ENCODE measurements around the gene LIM2.
A peak's percentile ranks its signal among the peaks of the same experiment; 100 is the strongest.

LIM2 gene

DNA sequence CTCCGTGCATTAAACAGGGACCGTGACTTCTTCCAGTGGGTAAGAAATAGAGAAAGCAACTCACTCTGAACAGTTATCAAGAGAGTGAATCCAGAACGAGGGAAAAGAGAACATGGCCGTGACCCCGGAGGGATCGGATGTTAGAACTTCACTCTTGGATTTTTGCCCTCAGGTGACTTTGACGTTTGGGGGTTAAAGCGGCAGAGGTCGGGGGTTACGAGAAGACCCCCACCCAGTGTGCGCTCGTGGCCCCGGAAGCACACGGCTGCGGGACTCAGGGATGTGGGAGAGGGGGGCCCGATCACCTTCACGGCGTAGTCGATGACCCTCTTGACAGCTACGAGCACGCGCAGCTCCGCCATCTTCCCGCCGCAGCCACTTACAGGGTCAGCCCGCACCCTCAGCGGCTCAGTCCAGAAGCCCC is 21.8 kb downstream of the LIM2 start, which contains the start of gene ETFB:
ETFB (minus strand) TSS at position 424 of the 424 bp plus-strand sequence; CDS start at position 362, 62 bp downstream.
- DNase-seq (ENCODE audit: low spot score) = peak; percentile 34

DNA sequence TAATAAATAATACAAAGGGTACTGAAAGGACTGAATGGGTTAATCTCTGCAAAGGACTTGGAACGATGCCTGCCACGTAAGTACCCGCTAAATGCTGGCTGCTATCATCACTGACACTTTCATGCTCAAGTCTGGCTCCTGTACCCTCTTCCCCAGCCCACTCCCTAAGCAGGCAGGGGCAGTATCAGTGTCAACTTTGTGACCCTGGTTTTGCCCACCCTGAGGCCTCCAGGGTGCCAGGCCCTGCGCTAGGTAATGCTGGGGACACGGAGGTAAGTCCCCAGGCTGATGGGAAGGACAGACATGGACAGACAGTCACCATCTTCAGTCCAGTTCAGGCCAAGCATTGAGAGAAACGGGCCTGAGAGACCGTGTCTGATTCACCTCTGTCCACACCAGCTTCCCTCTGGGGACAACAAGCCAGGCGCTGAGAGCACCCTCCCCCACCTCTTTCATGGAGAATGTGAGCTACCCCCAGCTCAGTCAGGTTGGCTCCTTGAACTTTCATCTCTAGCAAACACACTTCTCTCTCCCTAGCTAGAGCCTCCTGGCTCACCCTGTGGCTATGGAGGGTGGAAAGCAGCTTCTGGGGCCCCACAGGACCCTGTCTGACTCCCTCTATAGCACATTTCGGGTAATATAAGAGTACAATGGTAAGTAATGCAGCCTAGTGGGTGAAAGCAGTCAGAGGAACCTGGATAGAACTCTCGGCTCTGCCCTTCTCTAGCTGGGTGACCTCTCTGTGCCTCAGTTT is 22.4 kb downstream of the LIM2 start:
- no peak for DNase-seq (ENCODE audit: low spot score)

DNA sequence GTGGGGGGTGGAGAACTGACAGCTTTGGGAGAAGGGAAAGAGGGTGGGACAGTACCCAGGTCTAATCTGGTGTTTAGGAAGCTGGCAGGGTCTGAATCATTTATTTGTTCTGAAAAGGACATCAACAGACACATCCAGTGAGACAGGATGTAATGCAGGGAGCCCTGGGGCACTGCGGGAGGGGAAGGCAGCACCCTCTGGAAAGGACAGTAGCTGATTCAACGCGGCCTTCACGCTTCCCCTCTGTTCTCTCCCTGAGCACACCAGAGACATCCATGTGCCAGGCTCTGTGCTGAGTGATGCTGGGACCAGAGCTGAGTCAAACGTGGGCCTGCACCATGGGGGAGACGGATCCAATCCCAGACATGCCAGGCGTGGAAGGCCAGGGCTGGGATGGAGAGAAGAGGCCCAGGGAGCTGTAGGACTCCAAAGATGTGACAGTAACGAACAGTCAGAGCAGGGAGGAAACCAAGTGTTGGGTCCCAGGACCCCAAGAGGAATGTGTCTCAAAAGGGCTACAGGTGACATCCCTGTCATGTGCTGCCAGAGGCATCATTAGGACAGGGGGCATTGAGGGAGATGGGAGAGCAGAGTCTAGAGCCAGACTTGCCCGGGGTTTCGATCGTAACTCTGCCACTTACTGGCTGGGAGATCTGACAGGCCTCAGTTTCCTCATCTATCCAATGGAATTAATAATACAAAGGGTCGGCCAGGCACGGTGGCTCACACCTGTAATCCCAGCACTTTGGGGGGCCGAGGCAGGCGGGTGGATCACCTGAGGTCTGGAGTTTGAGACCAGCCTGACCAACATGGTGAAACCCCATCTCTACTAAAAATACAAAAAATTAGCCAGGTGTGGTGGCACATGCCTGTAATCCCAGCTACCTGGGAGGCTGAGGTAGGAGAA is 23.3 kb downstream of the LIM2 start:
- no peak for DNase-seq (ENCODE audit: low spot score)

DNA sequence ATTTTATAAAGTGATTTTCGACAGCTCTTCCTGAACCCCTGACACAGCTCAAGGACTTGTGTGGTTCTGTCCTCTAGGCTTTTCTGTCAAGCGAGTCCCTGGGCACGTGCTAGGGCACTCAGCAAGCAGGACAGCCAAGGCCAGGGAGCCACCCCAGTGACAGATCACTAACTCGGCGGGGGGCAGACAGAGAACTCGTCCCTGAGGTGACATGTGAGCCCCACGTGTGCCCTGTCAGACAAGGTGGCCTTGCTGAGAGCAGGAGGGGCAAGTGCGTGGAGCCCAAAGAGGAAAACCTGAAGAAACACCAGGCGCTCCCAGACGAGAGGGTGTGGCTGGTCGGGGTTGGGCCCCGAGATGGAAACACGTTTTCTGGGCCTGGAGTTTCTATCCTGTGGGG is 26.5 kb downstream of the LIM2 start:
- DNase-seq (ENCODE audit: low spot score) = no peak

DNA sequence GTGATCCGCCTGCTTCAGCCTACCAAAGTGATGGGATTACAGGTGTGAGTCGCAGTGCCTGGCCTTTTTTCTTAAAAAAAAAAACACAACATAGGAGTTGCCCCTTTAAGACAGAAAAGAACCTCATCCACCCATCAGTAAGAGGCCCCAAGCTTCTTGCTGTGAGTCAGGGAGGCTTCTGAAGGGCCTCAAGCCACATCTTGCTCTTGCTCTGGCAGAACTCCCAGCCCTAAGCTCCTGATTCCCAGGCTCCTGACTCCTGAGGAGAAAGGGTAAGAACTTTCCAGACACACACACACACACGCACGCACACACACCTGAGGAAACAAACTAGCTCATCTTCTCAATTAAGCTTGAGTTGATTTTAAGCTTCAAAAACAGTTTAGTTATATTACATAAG is 28.5 kb downstream of the LIM2 start:
- no peak for DNase-seq (ENCODE audit: low spot score)

DNA sequence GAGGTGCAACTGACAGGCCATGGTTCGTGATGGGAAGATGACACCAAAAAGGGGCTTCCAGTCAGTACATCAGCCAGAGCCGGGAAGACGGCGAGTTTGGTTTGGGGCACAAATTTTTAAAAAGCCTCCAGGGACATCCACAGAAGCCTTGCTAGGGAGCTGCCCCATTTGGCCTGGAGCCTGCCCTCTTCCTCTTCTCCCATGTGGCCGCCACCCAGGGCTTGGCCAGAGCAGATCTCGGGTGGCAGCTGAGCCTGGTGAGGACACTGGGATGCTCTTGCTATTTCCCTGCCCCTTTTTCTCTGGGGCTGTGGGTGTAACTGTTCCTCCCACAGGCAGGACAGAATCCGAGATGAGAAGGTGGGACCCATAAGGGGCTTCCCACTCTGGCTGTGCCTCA is 29.8 kb downstream of the LIM2 start:
- DNase-seq (ENCODE audit: low spot score) = no peak

DNA sequence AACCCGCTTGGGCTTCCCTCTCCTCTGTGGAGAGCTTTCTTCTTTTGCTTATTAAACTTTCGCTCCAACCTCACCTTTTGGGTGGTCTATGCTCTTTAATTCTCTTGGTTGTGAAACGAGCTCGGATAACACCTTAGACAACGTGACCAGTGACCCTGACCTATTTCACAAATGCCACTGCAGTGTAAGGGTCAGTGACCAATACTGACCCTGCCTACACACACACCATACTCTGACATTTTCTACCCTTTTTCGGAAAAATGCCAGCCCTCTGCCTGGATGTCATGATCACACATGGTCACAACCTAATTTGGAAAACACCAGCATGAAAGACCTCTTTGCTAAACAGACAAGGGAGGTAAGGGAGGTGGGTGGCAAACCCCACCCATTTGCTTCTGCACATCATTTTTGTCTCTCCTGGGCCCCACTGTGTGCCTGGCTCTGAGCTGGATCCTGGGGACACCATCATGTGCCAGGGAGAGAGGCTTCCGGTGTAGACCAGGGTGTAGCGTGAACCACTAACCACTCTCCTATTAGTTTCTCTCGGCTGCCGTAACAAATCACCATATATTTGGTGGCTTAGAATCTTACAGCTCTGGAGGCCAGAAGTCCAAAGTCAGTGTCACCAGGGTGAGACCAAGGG is 31.5 kb downstream of the LIM2 start:
- DNase-seq (ENCODE audit: low spot score) = no peak

DNA sequence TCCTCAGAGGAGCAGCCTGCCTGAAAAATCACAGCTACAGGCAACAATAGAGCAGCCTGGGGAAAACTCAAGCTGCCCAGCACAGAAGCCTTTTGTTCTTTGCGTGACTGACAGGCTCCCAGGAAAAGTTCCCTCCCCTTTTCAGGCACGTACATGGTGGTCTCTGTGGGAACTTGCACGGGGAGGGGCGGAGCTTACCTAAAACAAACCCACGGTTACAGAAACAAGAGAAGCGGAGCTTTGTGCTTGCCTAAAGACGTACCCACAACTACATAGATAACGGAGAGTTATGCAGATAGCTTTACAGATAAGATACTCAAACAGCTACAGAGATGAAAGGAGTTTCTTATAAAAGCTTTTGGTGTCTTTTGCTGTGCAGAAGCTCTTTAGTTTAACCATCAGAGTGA is 33.0 kb downstream of the LIM2 start:
- DNase-seq (ENCODE audit: low spot score) = peak; percentile 73

DNA sequence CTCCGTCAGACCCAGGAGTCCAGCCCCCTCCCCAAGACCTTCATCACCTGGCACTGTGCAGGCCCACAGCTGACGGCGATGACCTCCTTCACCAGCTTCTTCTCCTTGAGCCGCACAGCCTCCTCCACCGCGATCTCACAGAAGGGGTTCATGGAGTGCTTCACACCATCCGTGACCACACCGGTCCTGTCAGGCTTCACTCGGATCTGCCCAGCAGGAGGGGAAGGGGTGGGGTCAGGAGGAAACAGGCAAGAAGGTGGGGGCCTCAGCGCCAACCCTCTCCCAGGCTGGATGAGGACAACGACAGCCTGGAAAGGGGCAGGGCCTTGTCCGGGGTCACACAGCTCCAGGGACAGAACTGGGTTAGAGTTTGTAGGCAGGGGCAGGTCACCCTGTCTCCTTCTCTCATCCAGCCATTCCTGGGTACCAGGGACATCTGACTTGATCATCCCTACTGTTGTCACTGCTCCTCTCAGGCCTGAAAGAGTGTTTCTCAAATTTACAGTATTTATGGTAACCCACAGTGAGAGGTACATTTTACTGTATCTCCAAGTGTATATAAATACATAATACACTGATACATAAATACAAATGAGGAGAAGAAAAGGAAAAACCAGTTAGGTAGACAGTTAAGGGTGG is 33.6 kb downstream of the LIM2 start:
- no peak for DNase-seq (ENCODE audit: low spot score)

DNA sequence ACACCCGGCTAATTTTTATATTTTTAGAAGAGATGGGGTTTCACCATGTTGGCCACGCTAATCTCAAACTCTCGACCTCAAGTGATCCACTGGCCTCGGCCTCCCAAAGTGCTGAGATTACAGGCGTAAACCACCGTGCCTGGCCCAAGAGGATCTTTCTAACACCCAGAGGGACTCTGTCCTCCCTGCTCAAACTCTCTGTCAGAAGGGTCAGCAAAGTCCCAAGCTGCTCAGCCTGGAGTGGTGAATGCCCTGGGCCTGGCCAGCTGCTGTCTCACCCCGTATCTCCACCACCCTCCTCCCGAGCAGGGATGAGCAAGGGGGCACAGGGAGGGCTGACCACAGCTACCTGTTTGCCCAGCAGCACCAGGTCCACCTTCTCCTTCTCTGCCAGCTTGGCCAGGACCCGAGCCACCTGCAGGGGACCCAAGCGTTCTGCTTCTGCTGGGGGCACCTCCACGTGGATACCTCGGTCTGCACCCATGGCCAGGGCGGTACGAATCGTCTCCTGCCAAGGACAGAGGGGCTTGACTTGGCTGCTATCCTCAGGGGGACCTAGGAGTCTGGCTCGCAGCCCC is 34.9 kb downstream of the LIM2 start:
- DNase-seq (ENCODE audit: low spot score) = no peak

DNA sequence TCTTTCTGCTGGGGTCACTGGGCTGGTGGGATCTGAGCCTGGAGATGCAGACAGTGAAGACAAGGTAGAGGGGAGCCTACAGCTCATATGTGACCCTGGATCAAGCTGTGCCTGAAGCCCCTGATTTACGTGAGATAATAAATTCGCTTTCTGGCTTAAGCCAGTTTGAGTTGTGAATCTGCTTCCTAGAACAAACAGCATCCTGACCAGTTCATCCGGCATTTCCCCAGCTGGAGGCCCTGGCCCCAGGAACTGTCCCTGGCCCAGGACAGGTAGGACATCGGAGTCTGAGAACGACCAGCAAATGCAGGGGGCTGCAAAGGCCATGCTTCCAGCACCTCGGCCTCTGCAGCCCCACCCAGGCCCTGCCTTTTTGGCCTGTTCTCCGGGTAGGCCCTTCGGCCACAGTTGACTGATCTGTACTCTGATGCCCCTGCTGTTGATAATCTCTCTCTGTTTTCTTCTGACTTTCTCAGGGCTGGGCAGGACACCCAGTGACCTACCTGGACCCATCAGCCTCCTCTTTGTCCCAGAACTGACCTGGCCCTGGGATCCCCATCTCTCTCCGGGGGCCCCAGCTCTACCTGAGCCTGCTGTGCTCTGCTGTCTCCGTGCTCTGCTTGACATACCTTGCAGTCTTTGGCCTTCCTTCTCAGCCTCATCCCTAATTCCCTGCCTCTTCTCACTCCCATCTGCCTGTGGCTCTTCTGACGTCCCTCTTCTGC is 36.3 kb downstream of the LIM2 start:
- no peak for DNase-seq (ENCODE audit: low spot score)

DNA sequence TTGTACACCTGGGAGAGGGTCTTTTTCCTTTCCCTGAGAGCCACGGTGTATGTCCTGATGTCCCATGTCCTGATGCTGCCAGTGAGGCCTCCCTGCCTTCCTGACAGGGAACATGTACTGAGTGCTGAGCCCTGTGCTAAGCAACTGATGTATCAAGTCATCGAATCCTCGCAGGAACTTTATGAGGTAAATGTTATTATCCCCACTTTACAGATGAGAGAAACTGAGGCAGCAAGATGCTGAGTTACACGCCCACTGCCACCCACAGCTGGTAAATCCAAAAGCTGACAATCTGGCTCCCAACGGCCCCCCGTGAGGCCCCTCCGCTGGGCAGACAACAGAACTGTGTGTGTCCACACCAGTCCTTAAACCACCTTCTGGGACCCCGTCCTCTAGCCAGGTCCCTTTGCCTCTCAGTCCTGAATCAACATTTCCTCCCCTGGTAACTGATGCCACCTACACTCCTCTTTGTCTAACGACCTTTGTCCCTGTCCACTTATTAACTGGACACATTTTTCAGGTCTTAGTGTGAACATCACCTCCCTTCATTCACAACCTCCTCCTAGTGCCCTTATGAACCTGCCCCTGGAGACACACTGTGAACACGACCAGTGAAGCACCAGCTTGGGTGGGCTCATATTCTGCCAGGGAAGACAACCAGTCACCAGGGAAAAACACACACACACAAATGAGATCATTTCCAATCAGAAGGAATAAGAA is 40.4 kb downstream of the LIM2 start:
- no peak for DNase-seq (ENCODE audit: low spot score)

DNA sequence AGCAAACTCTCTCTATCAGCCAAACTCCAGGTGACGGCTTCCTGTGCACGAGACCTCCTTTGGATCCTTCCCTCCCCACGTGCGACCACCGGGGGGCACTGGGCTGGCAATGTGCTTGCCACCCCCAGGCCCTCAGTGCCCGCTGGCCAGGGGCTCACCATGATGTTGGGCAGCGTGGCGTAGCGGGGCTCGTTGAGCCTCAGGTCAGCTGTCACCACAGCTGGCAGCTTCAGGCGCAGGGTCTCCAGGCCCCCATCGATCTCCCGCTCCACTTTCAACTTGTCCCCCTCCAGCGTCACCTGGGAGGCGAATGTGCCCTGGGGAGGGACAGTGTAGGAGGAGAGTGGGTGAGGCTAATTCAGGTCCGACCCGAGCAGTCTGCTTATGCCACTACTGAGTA is 41.0 kb downstream of the LIM2 start:
- DNase-seq (ENCODE audit: low spot score) = no peak

DNA sequence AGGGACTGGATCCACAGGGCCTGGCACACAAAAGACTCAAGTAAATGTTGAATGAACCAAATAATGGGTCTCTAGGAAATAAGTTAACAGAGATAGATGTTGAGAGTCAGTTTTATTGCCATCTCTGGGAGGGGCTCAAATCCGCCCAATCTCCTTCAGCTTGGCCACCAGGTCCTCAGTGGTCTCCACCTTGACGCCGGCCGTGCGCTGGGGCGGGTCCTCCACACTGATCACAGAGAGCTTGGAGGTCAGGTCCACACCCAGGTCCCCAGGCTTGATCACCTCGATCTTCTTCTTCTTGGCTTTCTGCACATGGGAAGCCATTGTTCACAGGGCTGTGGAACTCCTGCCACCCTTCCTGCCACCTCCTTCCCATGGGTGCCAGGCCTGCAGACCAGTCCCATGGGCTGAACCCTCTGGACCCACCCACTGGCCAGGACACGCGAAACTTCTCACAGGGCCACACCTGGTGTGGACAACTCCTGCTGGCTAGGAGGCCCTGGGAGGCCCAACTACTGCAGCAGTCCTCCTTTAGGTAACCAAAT is 42.6 kb downstream of the LIM2 start:
- DNase-seq (ENCODE audit: low spot score) = no peak

DNA sequence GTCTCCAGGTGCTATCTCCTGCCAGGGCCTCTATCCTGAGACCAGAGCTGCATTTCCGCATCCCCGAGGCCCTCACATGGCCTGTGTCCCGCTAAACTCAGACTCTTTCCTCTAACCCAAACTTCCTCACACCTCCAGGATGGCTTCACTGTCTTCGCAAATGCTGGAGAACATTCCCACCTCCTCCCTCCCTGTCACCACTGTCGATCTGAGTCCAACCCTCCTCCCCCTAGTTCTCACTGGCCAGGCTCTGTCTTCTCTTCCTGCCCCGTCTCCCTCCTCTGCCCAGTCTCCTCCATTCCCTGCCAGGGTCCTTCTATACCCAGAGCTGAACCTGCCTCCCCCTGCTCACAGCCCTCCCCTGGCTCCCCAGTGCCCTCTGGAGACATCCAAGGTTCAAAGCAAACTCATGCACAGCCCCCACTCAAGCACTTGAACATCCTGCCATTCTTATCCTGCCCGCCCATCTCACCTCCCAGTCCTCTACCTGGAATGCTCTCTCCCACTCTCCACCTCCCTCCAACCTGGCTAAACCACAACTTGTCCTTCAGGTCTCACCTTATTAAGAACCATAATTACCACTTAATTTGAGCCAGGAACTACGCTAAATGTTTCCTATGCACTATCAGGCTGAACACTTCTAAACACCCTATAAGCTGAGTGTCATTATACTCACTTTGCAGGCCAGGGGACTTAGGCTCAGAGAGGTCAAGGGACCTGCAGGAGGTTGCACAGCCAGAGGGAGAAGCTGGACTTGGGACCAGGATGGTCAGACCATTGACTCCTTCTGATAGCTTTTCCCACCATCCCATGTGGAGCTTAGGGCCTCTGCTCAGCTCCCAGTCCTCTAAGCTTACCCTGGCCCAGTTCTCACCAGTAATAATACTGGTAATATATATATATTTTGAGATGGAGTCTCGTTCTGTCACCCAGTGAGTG is 44.9 kb downstream of the LIM2 start:
- DNase-seq (ENCODE audit: low spot score) = no peak

DNA sequence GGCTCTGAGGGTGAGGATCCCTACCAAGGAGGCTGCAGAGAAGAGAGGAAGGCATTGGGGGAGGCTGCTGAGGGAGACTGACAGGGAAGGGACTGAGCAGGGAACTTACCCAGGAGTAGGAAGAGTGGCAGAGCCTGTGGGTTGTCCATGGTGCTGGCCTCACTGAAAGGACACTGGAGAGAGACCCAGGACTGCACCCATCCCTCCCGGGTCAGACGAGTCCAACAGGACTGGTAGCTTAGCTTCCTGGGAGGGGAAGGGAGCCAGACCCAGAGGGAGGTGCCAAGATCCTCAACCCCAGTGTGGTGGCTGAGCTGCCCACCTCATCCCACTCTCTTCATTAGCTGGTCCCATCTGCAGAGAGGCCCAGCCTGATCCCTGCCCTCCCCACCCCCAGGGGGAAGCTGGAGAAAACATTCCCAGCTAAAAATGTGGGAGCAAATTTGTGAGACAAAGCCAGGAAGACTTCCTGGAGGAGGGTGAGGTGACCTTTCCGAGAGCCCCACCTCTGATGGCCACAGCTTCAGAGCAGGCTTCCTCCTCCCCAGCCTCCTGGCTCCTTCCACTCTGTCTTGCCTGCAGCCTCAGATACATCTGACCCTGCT is 45.7 kb downstream of the LIM2 start, which contains the start of gene VSIG10L:
VSIG10L (minus strand) TSS at position 164 of the 605 bp plus-strand sequence; CDS start at position 149, 15 bp downstream.
- DNase-seq (ENCODE audit: low spot score) = no peak

DNA sequence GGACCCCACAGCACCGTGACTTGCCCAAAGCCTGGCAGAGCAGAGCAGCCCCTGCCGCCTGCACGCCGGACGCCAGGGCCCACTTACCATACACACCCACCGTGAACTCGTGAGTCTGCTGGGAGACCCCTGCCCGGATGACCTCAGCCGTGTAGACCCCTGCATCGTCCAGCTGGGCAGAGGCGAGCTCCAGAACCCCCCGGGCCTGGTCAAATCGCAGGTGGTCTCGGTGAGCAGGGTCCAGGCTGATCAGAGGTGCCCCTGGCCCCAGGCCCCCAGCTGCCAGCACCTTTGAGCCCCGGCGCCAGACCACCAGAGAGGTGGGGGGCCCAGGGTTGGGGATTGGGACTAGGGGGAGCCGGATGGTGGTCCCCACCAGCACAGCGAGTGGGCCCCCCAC is 46.7 kb downstream of the LIM2 start:
- no peak for DNase-seq (ENCODE audit: low spot score)

All from putamen (tissue), 1 donor.